Measurements from ENCODE around the gene NAA38.

DNA sequence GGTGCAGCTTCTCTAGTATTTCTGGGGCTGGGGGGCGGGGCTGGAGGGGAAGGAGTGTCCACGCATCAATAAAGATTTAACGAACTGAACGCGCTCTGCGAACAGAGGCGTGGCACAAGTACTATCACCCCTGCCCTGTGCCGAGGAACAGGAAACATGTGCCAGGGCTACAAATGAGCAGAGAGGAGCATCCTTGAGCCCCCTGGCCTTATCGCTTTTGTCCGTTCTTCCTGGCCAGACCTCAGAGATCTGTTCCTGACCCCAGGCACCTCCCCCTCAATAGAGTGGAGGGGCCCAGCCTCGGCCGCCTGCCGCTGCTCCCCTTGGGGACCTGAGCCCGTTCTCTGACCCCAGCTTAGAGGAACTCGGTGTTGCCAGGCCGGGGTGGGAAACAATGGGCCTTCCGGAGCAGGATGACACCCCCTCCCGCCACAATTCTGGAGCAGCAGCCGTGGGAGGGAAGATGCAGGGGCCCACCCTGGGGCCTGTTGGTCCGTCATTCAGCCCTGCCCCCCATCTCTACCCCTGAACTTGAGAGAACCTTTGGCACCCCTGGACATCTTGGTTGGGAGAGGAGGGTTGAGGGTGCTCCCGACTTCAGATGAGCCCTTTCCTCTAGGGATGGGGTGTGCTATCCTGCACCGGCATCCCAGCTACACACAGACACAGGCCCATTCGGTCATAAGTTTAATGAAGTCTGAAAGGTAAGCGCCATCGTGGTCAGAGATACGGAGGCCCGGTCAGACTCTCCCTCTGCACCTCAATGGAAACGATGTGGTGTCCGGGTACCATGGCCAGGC is 1.1 kb downstream of the NAA38 start:
- TF ChIP-seq, protein P1, sequence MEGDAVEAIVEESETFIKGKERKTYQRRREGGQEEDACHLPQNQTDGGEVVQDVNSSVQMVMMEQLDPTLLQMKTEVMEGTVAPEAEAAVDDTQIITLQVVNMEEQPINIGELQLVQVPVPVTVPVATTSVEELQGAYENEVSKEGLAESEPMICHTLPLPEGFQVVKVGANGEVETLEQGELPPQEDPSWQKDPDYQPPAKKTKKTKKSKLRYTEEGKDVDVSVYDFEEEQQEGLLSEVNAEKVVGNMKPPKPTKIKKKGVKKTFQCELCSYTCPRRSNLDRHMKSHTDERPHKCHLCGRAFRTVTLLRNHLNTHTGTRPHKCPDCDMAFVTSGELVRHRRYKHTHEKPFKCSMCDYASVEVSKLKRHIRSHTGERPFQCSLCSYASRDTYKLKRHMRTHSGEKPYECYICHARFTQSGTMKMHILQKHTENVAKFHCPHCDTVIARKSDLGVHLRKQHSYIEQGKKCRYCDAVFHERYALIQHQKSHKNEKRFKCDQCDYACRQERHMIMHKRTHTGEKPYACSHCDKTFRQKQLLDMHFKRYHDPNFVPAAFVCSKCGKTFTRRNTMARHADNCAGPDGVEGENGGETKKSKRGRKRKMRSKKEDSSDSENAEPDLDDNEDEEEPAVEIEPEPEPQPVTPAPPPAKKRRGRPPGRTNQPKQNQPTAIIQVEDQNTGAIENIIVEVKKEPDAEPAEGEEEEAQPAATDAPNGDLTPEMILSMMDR (IDR thresholded peaks at IDR 0.05 in 4 of 5, conservative IDR thresholded peaks at IDR 0.05 in 1 of 5) = no peak
- no peak for TF ChIP-seq POLR2A (IDR thresholded peaks at IDR 0.05)

Data from gastrocnemius medialis (tissue), 4 donors.